SU-DHL-6 (cell line): ENCODE results near the gene GSDMA.

ENCODE experiments used
- H2AFZ ChIP-seq: fragments of 200-600 bp; sonication (generic); 2 replicates; pipeline ENCODE4 v1.6.1; 2014; ENCODE audit warnings: low read depth, mild to moderate bottlenecking, moderate library complexity, mixed read lengths, antibody characterized with exemption, low read length; ENCODE audit not compliant: severe bottlenecking
- H3F3A ChIP-seq: fragments of 200-600 bp; shearing (Covaris generic); 2 replicates; pipeline ENCODE4 v1.6.0; 2016; ENCODE audit warnings: antibody characterized with exemption, mild to moderate bottlenecking; ENCODE audit not compliant: insufficient read depth
- H3K27ac ChIP-seq: fragments of 200-600 bp; sonication (generic); 2 replicates; pipeline ENCODE4 v1.5.1; 2016; ENCODE audit warnings: low read depth, mild to moderate bottlenecking, low read length, moderate library complexity, mixed read lengths
- H3K27me3 ChIP-seq: fragments of 200-600 bp; sonication (generic), shearing (Covaris generic); 2 replicates; pipeline ENCODE4 v1.6.0; 2014; ENCODE audit warnings: mild to moderate bottlenecking, low read length
- H3K36me3 ChIP-seq: fragments of 200-600 bp; sonication (generic); 2 replicates; pipeline ENCODE4 v1.6.1; 2014; ENCODE audit warnings: mild to moderate bottlenecking, low read length, mixed read lengths
- H3K4me2 ChIP-seq: fragments of 300-600, 200-600 bp; shearing (Covaris generic), sonication (generic); 2 replicates; pipeline ENCODE4 v1.6.0; 2014; ENCODE audit warnings: low read length, low read depth, mild to moderate bottlenecking; ENCODE audit not compliant: poor library complexity, severe bottlenecking
- H3K4me3 ChIP-seq: fragments of 200-600 bp; sonication (generic); 2 replicates; pipeline ENCODE4 v1.5.1; 2014; ENCODE audit warnings: antibody characterized with exemption, low read length, mild to moderate bottlenecking, mixed read lengths; ENCODE audit not compliant: insufficient read depth, poor library complexity, severe bottlenecking
- H3K79me2 ChIP-seq: fragments of 200-600 bp; sonication (generic); 2 replicates; pipeline ENCODE4 v1.6.1; 2014; ENCODE audit warnings: mild to moderate bottlenecking, low read length, moderate library complexity; ENCODE audit not compliant: insufficient read depth
- H3K9ac ChIP-seq: fragments of 200-600 bp; sonication (generic); 2 replicates; pipeline ENCODE4 v1.7.0; 2014; ENCODE audit warnings: mild to moderate bottlenecking, low read length
- H3K9me2 ChIP-seq: fragments of 200-600 bp; sonication (generic); replicated peaks from 2 replicates; pipeline ENCODE4 v1.6.1; 2014; ENCODE audit warnings: low read length; ENCODE audit not compliant: insufficient read depth
- H3K9me3 ChIP-seq: fragments of 200-600 bp; sonication (generic); 2 replicates; pipeline ENCODE4 v1.6.1; 2014; ENCODE audit warnings: low read length, mixed read lengths; ENCODE audit not compliant: insufficient read depth
- H4K20me1 ChIP-seq: fragments of 200-600 bp; sonication (generic); 2 replicates; pipeline ENCODE4 v1.6.1; 2014; ENCODE audit warnings: low read depth, mild to moderate bottlenecking, antibody characterized with exemption, low read length, moderate library complexity, mixed read lengths
- CTCF ChIP-seq: fragments of 200-600 bp; sonication (generic); IDR thresholded peaks from one replicate; pipeline ENCODE4 v1.5.1; 2017; ENCODE audit warnings: antibody characterized with exemption, mild to moderate bottlenecking, low read length, moderate library complexity; ENCODE audit not compliant: insufficient read depth, poor library complexity, severe bottlenecking
- EZH2phosphoT487 ChIP-seq: fragments of 200-600 bp; sonication (generic), shearing (Covaris generic); conservative IDR thresholded peaks from 2 replicates; pipeline ENCODE4 v1.6.1; 2018; ENCODE audit warnings: mild to moderate bottlenecking, antibody characterized with exemption, low read length, moderate library complexity, mixed read lengths

Gene GSDMA

GRCh38 chr17:39916918-39917317 is 45.9 kb upstream of the GSDMA start:
- H3F3A ChIP-seq, result no peaks in the 10 kb centered on the region
- H3K36me3 ChIP-seq, result no peaks in the 10 kb centered on the region
- H3K4me3 ChIP-seq, result no peak overlapping the region
- H3K27me3 ChIP-seq, result no peaks in the 10 kb centered on the region
- no peaks in the 10 kb centered on the region for H3K9me2 ChIP-seq
- H3K4me2 ChIP-seq, result no peak overlapping the region
- no peak overlapping the region for H3K27ac ChIP-seq
- no peak overlapping the region for H2AFZ ChIP-seq
- no peak overlapping the region for H3K9ac ChIP-seq
- no peaks in the 10 kb centered on the region for H3K79me2 ChIP-seq
- TF ChIP-seq EZH2phosphoT487 (no peak), CTCF (no peak)
- no peaks in the 10 kb centered on the region for H3K9me3 ChIP-seq
- no peaks in the 10 kb centered on the region for H4K20me1 ChIP-seq

GRCh38 chr17:39919087-39919683 is 43.6 kb upstream of the GSDMA start:
- no peak overlapping the region for H3K4me2 ChIP-seq
- no peak overlapping the region for H3K4me3 ChIP-seq
- 0 out of 2 replicates have a peak, but pooled peaks cover under 1% of the 10 kb centered on the region for H3K79me2 ChIP-seq
- no peaks in the 10 kb centered on the region for H4K20me1 ChIP-seq
- no peaks in the 10 kb centered on the region for H3K9me2 ChIP-seq
- H3K27me3 ChIP-seq, result no peaks in the 10 kb centered on the region
- H3K27ac ChIP-seq, result no peak overlapping the region
- no peaks in the 10 kb centered on the region for H3K36me3 ChIP-seq
- no peak overlapping the region for H2AFZ ChIP-seq
- H3F3A ChIP-seq, result no peaks in the 10 kb centered on the region
- H3K9ac ChIP-seq, result no peak overlapping the region
- no peaks in the 10 kb centered on the region for H3K9me3 ChIP-seq
- TF ChIP-seq EZH2phosphoT487, result no peak
- no peak for TF ChIP-seq CTCF

- H3K4me3 ChIP-seq, result no peak overlapping the region
- H4K20me1 ChIP-seq, result no peaks in the 10 kb centered on the region
- no peaks in the 10 kb centered on the region for H3K9me2 ChIP-seq
- H3K9ac ChIP-seq, result no peak overlapping the region
- no peaks in the 10 kb centered on the region for H3F3A ChIP-seq
- H3K9me3 ChIP-seq, result no peaks in the 10 kb centered on the region
- TF ChIP-seq CTCF (no peak), EZH2phosphoT487 (no peak)
- no peaks in the 10 kb centered on the region for H3K27me3 ChIP-seq
- no peak overlapping the region for H3K27ac ChIP-seq
- peaks cover 13% of the 10 kb centered on the region for H3K79me2 ChIP-seq
- no peak overlapping the region for H3K4me2 ChIP-seq
- no peaks in the 10 kb centered on the region for H3K36me3 ChIP-seq
- H2AFZ ChIP-seq, result no peak overlapping the region
Observed at GRCh38 chr17:39920218-39921210, 42.3 kb upstream of the GSDMA start.
